Measurements from ENCODE around the gene PCSK5.
"Not testable (repeated sequence)": the region's sequence is repeated elsewhere in the genome, so short reads cannot be mapped to it uniquely, and the experiment has no call there.

PCSK5 gene

GRCh38 chr9:76037587-76038225 is 147.2 kb downstream of the PCSK5 start:
- Histone ChIP-seq H3K9ac (ENCODE audit: low read length) (no peak overlapping the region), H3K27me3 (ENCODE audit: control insufficient read depth, insufficient read depth, low read length) (no peaks in the 10 kb centered on the region), H3K36me3 (ENCODE audit: control insufficient read depth, low read depth, low read length) (no peaks in the 10 kb centered on the region), H3K27ac (ENCODE audit: low read length) (no peak overlapping the region), H3K9me3 (ENCODE audit: control insufficient read depth, low read depth, low read length) (no peaks in the 10 kb centered on the region), H3K4me1 (ENCODE audit: control insufficient read depth, low read depth, low read length) (peaks cover 19% of the 10 kb centered on the region), H3K4me3 (ENCODE audit: low read length) (no peak overlapping the region)

GRCh38 chr9:76038431-76038830 is 148.0 kb downstream of the PCSK5 start:
- Histone ChIP-seq H3K27me3 (ENCODE audit: control insufficient read depth, insufficient read depth, low read length) (no peaks in the 10 kb centered on the region), H3K4me3 (ENCODE audit: low read length) (no peak overlapping the region), H3K9ac (ENCODE audit: low read length) (no peak overlapping the region), H3K27ac (ENCODE audit: low read length) (no peak overlapping the region), H3K4me1 (ENCODE audit: control insufficient read depth, low read depth, low read length) (peaks cover 19% of the 10 kb centered on the region), H3K36me3 (ENCODE audit: control insufficient read depth, low read depth, low read length) (no peaks in the 10 kb centered on the region), H3K9me3 (ENCODE audit: control insufficient read depth, low read depth, low read length) (no peaks in the 10 kb centered on the region)

- peak overlapping the region; percentile 72 for H3K27ac ChIP-seq (ENCODE audit: low read length)
- H3K27me3 ChIP-seq (ENCODE audit: control insufficient read depth, insufficient read depth, low read length) = no peaks in the 10 kb centered on the region
- H3K9me3 ChIP-seq (ENCODE audit: control insufficient read depth, low read depth, low read length) = no peaks in the 10 kb centered on the region
- peaks cover 17% of the 10 kb centered on the region for H3K4me1 ChIP-seq (ENCODE audit: control insufficient read depth, low read depth, low read length)
- H3K36me3 ChIP-seq (ENCODE audit: control insufficient read depth, low read depth, low read length) = no peaks in the 10 kb centered on the region
- H3K9ac ChIP-seq (ENCODE audit: low read length) = no peak overlapping the region
- H3K4me3 ChIP-seq (ENCODE audit: low read length) = no peak overlapping the region
Observed at GRCh38 chr9:76044266-76044819, 153.9 kb downstream of the PCSK5 start.

- no peaks in the 10 kb centered on the region for H3K27me3 ChIP-seq (ENCODE audit: control insufficient read depth, insufficient read depth, low read length)
- H3K4me3 ChIP-seq (ENCODE audit: low read length) = peak overlapping the region; percentile 1
- H3K9me3 ChIP-seq (ENCODE audit: control insufficient read depth, low read depth, low read length) = no peaks in the 10 kb centered on the region
- H3K4me1 ChIP-seq (ENCODE audit: control insufficient read depth, low read depth, low read length) = peaks cover 17% of the 10 kb centered on the region
- H3K9ac ChIP-seq (ENCODE audit: low read length) = peak overlapping the region; percentile 49
- H3K36me3 ChIP-seq (ENCODE audit: control insufficient read depth, low read depth, low read length) = no peaks in the 10 kb centered on the region
- peak overlapping the region; percentile 72 for H3K27ac ChIP-seq (ENCODE audit: low read length)
Observed at GRCh38 chr9:76045221-76045620, 154.7 kb downstream of the PCSK5 start.

GRCh38 chr9:76049341-76049740 is 158.9 kb downstream of the PCSK5 start:
- no peaks in the 10 kb centered on the region for H3K27me3 ChIP-seq (ENCODE audit: control insufficient read depth, insufficient read depth, low read length)
- no peaks in the 10 kb centered on the region for H3K36me3 ChIP-seq (ENCODE audit: control insufficient read depth, low read depth, low read length)
- H3K9ac ChIP-seq (ENCODE audit: low read length) = no peak overlapping the region
- H3K4me3 ChIP-seq (ENCODE audit: low read length) = no peak overlapping the region
- H3K27ac ChIP-seq (ENCODE audit: low read length) = no peak overlapping the region
- H3K4me1 ChIP-seq (ENCODE audit: control insufficient read depth, low read depth, low read length) = peaks cover 15% of the 10 kb centered on the region
- H3K9me3 ChIP-seq (ENCODE audit: control insufficient read depth, low read depth, low read length) = no peaks in the 10 kb centered on the region

- H3K27ac ChIP-seq (ENCODE audit: low read length) = no peak overlapping the region
- H3K27me3 ChIP-seq (ENCODE audit: control insufficient read depth, insufficient read depth, low read length) = no peaks in the 10 kb centered on the region
- no peak overlapping the region for H3K9ac ChIP-seq (ENCODE audit: low read length)
- H3K36me3 ChIP-seq (ENCODE audit: control insufficient read depth, low read depth, low read length) = no peaks in the 10 kb centered on the region
- H3K9me3 ChIP-seq (ENCODE audit: control insufficient read depth, low read depth, low read length) = no peaks in the 10 kb centered on the region
- H3K4me3 ChIP-seq (ENCODE audit: low read length) = no peak overlapping the region
- no peaks in the 10 kb centered on the region for H3K4me1 ChIP-seq (ENCODE audit: control insufficient read depth, low read depth, low read length)
Observed at GRCh38 chr9:76067696-76068095, 177.2 kb downstream of the PCSK5 start.

- no peaks in the 10 kb centered on the region for H3K4me1 ChIP-seq (ENCODE audit: control insufficient read depth, low read depth, low read length)
- no peak overlapping the region for H3K9ac ChIP-seq (ENCODE audit: low read length)
- H3K9me3 ChIP-seq (ENCODE audit: control insufficient read depth, low read depth, low read length) = no peaks in the 10 kb centered on the region
- H3K27ac ChIP-seq (ENCODE audit: low read length) = no peak overlapping the region
- H3K27me3 ChIP-seq (ENCODE audit: control insufficient read depth, insufficient read depth, low read length) = no peaks in the 10 kb centered on the region
- H3K4me3 ChIP-seq (ENCODE audit: low read length) = no peak overlapping the region
- no peaks in the 10 kb centered on the region for H3K36me3 ChIP-seq (ENCODE audit: control insufficient read depth, low read depth, low read length)
Observed at GRCh38 chr9:76077537-76077936, 187.1 kb downstream of the PCSK5 start.

- not testable (repeated sequence) for H3K36me3 ChIP-seq (ENCODE audit: control insufficient read depth, low read depth, low read length); H3K4me3 ChIP-seq (ENCODE audit: low read length); H3K27me3 ChIP-seq (ENCODE audit: control insufficient read depth, insufficient read depth, low read length); H3K9me3 ChIP-seq (ENCODE audit: control insufficient read depth, low read depth, low read length); H3K4me1 ChIP-seq (ENCODE audit: control insufficient read depth, low read depth, low read length); H3K9ac ChIP-seq (ENCODE audit: low read length); H3K27ac ChIP-seq (ENCODE audit: low read length)
Observed at GRCh38 chr9:76081281-76081680, 190.8 kb downstream of the PCSK5 start.

GRCh38 chr9:76082057-76082456 is 191.6 kb downstream of the PCSK5 start:
- H3K9me3 ChIP-seq (ENCODE audit: control insufficient read depth, low read depth, low read length) = no peaks in the 10 kb centered on the region
- no peak overlapping the region for H3K9ac ChIP-seq (ENCODE audit: low read length)
- no peak overlapping the region for H3K27ac ChIP-seq (ENCODE audit: low read length)
- no peak overlapping the region for H3K4me3 ChIP-seq (ENCODE audit: low read length)
- no peaks in the 10 kb centered on the region for H3K36me3 ChIP-seq (ENCODE audit: control insufficient read depth, low read depth, low read length)
- H3K27me3 ChIP-seq (ENCODE audit: control insufficient read depth, insufficient read depth, low read length) = no peaks in the 10 kb centered on the region
- no peaks in the 10 kb centered on the region for H3K4me1 ChIP-seq (ENCODE audit: control insufficient read depth, low read depth, low read length)

GRCh38 chr9:76085596-76085995 is 195.1 kb downstream of the PCSK5 start:
- no peak overlapping the region for H3K4me3 ChIP-seq (ENCODE audit: low read length)
- peaks cover 6% of the 10 kb centered on the region for H3K4me1 ChIP-seq (ENCODE audit: control insufficient read depth, low read depth, low read length)
- no peak overlapping the region for H3K9ac ChIP-seq (ENCODE audit: low read length)
- H3K27ac ChIP-seq (ENCODE audit: low read length) = no peak overlapping the region
- H3K27me3 ChIP-seq (ENCODE audit: control insufficient read depth, insufficient read depth, low read length) = no peaks in the 10 kb centered on the region
- H3K9me3 ChIP-seq (ENCODE audit: control insufficient read depth, low read depth, low read length) = no peaks in the 10 kb centered on the region
- H3K36me3 ChIP-seq (ENCODE audit: control insufficient read depth, low read depth, low read length) = no peaks in the 10 kb centered on the region

- H3K9ac ChIP-seq (ENCODE audit: low read length) = no peak overlapping the region
- no peaks in the 10 kb centered on the region for H3K36me3 ChIP-seq (ENCODE audit: control insufficient read depth, low read depth, low read length)
- H3K9me3 ChIP-seq (ENCODE audit: control insufficient read depth, low read depth, low read length) = no peaks in the 10 kb centered on the region
- no peak overlapping the region for H3K27ac ChIP-seq (ENCODE audit: low read length)
- peaks cover 6% of the 10 kb centered on the region for H3K4me1 ChIP-seq (ENCODE audit: control insufficient read depth, low read depth, low read length)
- no peaks in the 10 kb centered on the region for H3K27me3 ChIP-seq (ENCODE audit: control insufficient read depth, insufficient read depth, low read length)
- no peak overlapping the region for H3K4me3 ChIP-seq (ENCODE audit: low read length)
Observed at GRCh38 chr9:76086539-76086938, 196.1 kb downstream of the PCSK5 start.

- Histone ChIP-seq H3K27ac (ENCODE audit: low read length) (no peak overlapping the region), H3K36me3 (ENCODE audit: control insufficient read depth, low read depth, low read length) (no peaks in the 10 kb centered on the region), H3K4me3 (ENCODE audit: low read length) (no peak overlapping the region), H3K27me3 (ENCODE audit: control insufficient read depth, insufficient read depth, low read length) (no peaks in the 10 kb centered on the region), H3K9ac (ENCODE audit: low read length) (no peak overlapping the region), H3K4me1 (ENCODE audit: control insufficient read depth, low read depth, low read length) (peaks cover 6% of the 10 kb centered on the region), H3K9me3 (ENCODE audit: control insufficient read depth, low read depth, low read length) (no peaks in the 10 kb centered on the region)
Observed at GRCh38 chr9:76087976-76088375, 197.5 kb downstream of the PCSK5 start.
